Brain microvascular endothelial cell (primary cell): ENCODE data around the gene STH.

Experiments used
- DNase-seq: peaks from one replicate; pipeline ENCODE4 v3.0.0-alpha.2; 2020
- H3K27ac ChIP-seq: fragments of 250-450 bp; sonication (Bioruptor Pico); 2 replicates; pipeline ENCODE4 v1.5.1; 2020; ENCODE audit warnings: mild to moderate bottlenecking, moderate library complexity
- H3K27me3 ChIP-seq: fragments of 250-450 bp; sonication (Bioruptor Pico); replicated peaks from 2 replicates; pipeline ENCODE4 v1.5.1; 2020; ENCODE audit warnings: mild to moderate bottlenecking
- H3K36me3 ChIP-seq: fragments of 250-450 bp; sonication (Bioruptor Pico); replicated peaks from 2 replicates; pipeline ENCODE4 v1.5.1; 2020; ENCODE audit warnings: mild to moderate bottlenecking
- H3K4me3 ChIP-seq: 2 replicates; pipeline ENCODE4 v1.5.1; 2011; ENCODE audit warnings: low read depth, mild to moderate bottlenecking, control low read depth, low read length, moderate library complexity
- in situ Hi-C: cut with HindIII; loops from 2 replicates; pipeline ENCODE4 v1.10.0; 2017; ENCODE audit warnings: low sequenced_read_pairs, low pct_ligation_motif_present
- TF ChIP-seq, protein P1 (sequence below): IDR thresholded peaks from 2 replicates; pipeline ENCODE4 v1.5.1; 2011; ENCODE audit warnings: low read depth, mild to moderate bottlenecking, moderate library complexity, low read length, control low read depth, inconsistent platforms; ENCODE audit errors: missing control alignments

Gene STH

DNA sequence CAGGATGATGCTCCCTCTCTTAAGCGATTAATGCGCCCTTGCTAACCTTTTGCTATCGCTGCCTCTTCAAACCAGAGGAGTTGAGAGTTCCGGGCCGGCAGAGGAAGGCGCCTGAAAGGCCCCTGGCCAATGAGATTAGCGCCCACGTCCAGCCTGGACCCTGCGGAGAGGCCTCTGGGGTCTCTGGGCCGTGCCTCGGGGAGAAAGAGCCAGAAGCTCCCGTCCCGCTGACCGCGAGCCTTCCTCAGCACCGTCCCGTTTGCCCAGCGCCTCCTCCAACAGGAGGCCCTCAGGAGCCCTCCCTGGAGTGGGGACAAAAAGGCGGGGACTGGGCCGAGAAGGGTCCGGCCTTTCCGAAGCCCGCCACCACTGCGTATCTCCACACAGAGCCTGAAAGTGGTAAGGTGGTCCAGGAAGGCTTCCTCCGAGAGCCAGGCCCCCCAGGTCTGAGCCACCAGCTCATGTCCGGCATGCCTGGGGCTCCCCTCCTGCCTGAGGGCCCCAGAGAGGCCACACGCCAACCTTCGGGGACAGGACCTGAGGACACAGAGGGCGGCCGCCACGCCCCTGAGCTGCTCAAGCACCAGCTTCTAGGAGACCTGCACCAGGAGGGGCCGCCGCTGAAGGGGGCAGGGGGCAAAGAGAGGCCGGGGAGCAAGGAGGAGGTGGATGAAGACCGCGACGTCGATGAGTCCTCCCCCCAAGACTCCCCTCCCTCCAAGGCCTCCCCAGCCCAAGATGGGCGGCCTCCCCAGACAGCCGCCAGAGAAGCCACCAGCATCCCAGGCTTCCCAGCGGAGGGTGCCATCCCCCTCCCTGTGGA lies 16.0 kb upstream of the STH start:
- H3K27ac ChIP-seq, result no peak overlapping the region
- H3K36me3 ChIP-seq, result no peaks in the 10 kb centered on the region
- TF ChIP-seq, protein P1, sequence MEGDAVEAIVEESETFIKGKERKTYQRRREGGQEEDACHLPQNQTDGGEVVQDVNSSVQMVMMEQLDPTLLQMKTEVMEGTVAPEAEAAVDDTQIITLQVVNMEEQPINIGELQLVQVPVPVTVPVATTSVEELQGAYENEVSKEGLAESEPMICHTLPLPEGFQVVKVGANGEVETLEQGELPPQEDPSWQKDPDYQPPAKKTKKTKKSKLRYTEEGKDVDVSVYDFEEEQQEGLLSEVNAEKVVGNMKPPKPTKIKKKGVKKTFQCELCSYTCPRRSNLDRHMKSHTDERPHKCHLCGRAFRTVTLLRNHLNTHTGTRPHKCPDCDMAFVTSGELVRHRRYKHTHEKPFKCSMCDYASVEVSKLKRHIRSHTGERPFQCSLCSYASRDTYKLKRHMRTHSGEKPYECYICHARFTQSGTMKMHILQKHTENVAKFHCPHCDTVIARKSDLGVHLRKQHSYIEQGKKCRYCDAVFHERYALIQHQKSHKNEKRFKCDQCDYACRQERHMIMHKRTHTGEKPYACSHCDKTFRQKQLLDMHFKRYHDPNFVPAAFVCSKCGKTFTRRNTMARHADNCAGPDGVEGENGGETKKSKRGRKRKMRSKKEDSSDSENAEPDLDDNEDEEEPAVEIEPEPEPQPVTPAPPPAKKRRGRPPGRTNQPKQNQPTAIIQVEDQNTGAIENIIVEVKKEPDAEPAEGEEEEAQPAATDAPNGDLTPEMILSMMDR, result no peak
- no peak for DNase-seq
- in situ Hi-C loops, result no loop called here
- H3K27me3 ChIP-seq, result no peaks in the 10 kb centered on the region
- no peak overlapping the region for H3K4me3 ChIP-seq

DNA sequence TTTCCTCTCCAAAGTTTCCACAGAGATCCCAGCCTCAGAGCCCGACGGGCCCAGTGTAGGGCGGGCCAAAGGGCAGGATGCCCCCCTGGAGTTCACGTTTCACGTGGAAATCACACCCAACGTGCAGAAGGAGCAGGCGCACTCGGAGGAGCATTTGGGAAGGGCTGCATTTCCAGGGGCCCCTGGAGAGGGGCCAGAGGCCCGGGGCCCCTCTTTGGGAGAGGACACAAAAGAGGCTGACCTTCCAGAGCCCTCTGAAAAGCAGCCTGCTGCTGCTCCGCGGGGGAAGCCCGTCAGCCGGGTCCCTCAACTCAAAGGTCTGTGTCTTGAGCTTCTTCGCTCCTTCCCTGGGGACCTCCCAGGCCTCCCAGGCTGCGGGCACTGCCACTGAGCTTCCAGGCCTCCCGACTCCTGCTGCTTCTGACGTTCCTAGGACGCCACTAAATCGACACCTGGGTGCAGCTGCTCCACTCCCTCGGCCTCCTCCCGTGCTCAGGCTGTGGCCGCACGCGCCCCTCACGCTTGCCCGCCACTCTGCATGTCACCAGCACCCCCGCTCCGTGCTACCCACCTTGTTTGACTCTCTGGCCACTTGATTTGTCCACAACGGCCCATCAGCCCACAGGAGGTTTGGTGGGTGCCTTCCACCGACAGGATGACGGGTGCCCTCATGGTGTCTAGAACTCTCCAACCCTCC lies 15.3 kb upstream of the STH start:
- Histone ChIP-seq H3K36me3 (no peaks in the 10 kb centered on the region), H3K27ac (no peak overlapping the region), H3K27me3 (no peaks in the 10 kb centered on the region), H3K4me3 (no peak overlapping the region)
- in situ Hi-C loops, result no loop called here
- no peak for DNase-seq
- TF ChIP-seq, protein P1, result no peak

DNA sequence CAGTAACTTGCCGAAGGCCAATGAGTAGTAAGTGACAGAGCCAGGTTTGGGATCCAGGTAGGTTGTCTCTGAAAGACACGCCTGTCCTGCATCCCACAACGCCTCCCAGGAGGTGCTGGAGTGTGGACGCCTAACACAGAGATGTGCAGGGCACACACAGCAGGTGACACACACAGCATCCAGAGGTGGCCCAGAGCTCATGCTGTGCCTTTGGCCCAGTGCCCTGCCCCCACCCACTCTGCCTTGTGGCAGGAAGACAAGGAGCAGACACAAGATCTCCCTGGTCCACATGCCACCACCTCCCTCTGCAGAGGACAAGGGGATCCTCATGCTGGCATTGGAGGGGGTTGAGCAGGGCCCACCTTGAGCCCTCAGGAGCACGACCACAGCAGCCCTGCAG lies 14.7 kb upstream of the STH start:
- H3K27ac ChIP-seq, result no peak overlapping the region
- H3K36me3 ChIP-seq, result no peaks in the 10 kb centered on the region
- TF ChIP-seq, protein P1, result no peak
- no peak for DNase-seq
- no peaks in the 10 kb centered on the region for H3K27me3 ChIP-seq
- in situ Hi-C loops, result no loop called here
- no peak overlapping the region for H3K4me3 ChIP-seq

DNA sequence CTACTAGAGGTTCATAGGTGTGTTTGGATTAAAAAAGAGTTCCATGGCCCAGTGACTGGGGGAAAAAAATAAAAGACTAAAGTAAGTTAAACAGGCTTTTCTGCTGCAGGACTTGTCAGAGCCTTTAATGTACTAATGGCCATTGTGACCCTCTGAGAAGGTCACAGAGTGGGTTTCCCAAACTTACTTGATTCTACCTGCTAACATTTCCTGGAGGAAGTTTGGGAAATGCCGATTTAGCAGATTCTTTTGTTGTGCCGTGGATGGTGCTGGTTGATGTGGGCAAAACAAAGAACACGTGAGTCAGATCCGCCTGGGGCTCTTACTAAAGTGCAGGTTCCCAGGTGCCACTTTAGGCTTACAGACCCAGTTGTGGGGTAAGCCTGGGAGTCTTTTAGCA lies 13.6 kb upstream of the STH start:
- no peaks in the 10 kb centered on the region for H3K36me3 ChIP-seq
- TF ChIP-seq, protein P1, result no peak
- no peak overlapping the region for H3K27ac ChIP-seq
- in situ Hi-C loops, result no loop called here
- H3K4me3 ChIP-seq, result no peak overlapping the region
- DNase-seq, result no peak
- no peaks in the 10 kb centered on the region for H3K27me3 ChIP-seq

DNA sequence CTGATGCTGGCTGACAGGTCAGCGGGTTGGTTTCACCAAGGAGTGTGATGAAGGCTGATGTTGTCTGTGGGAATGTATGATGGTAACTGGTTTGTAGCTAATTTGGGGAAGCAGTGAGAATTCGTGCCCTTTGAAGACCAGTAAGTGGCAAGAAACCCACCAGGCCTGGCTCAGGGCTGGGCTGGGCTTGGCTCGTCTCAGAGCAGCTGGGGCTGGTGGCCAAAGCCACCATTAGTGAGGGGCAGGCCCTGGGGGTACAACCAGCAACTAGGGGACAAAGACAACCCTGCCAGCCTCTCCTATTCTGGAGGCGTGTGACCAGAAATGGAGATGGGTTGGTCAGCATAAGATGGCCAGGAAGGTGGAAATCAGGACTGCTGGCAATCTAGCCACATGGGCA lies 13.0 kb upstream of the STH start:
- TF ChIP-seq, protein P1, result no peak
- no peak for DNase-seq
- Histone ChIP-seq H3K27me3 (no peaks in the 10 kb centered on the region), H3K36me3 (no peaks in the 10 kb centered on the region), H3K27ac (no peak overlapping the region), H3K4me3 (no peak overlapping the region)
- in situ Hi-C loops, result no loop called here
